K562 (cell line): ENCODE data around the gene CREB5. TPM values are rescaled to one million over a fixed set of nuclear protein-coding genes. Genes with fewer than 3 reads are reported as not detected.
A peak's percentile ranks its signal among the peaks of the same experiment; 100 is the strongest.

Source experiments
- CREB3 ChIP-seq: fragments of 450-650 bp; conservative IDR thresholded peaks from 2 replicates; pipeline ENCODE4 v1.6.1; 2016; ENCODE audit warnings: missing genetic modification characterization, low read depth, mild to moderate bottlenecking, missing compliant biosample characterization, moderate library complexity
- DDX20 ChIP-seq: fragments of 450-650 bp; IDR thresholded peaks from 2 replicates; pipeline ENCODE4 v1.6.1; 2016; ENCODE audit warnings: missing genetic modification characterization, low read depth, mild to moderate bottlenecking, missing compliant biosample characterization, moderate library complexity
- DMBX1 ChIP-seq: fragments of 250-450 bp; sonication (Bioruptor Pico); IDR thresholded peaks from 2 replicates; pipeline ENCODE4 v1.8.0; 2022; ENCODE audit warnings: inconsistent platforms, mild to moderate bottlenecking, moderate library complexity, borderline replicate concordance
- ESRRA ChIP-seq: fragments of 450-650 bp; IDR thresholded peaks from 2 replicates; pipeline ENCODE4 v1.6.1; 2014; ENCODE audit warnings: low read depth, mild to moderate bottlenecking, moderate library complexity, borderline replicate concordance
- GTF2A2 ChIP-seq: IDR thresholded peaks from 2 replicates; pipeline ENCODE4 v1.6.1; 2016; ENCODE audit warnings: mild to moderate bottlenecking, missing genetic modification characterization, missing compliant biosample characterization
- SMAD3 ChIP-seq: fragments of 450-650 bp; formaldehyde crosslinking; conservative IDR thresholded peaks from 2 replicates; pipeline ENCODE4 v1.4.0; 2020; ENCODE audit warnings: mild to moderate bottlenecking
- TSHZ1 ChIP-seq: fragments of 250-450 bp; sonication (Bioruptor Pico); IDR thresholded peaks from 2 replicates; pipeline ENCODE4 v1.4.0; 2020; ENCODE audit warnings: mild to moderate bottlenecking, moderate library complexity
- ZBTB12 ChIP-seq: fragments of 250-450 bp; sonication (Bioruptor Pico); IDR thresholded peaks from 2 replicates; pipeline ENCODE4 v1.4.0; 2020
- ZBTB17 ChIP-seq: fragments of 450-650 bp; formaldehyde crosslinking; IDR thresholded peaks from 2 replicates; pipeline ENCODE4 v1.4.0; 2020; ENCODE audit warnings: mild to moderate bottlenecking
- ZNF175 ChIP-seq: fragments of 200-800 bp; sonication (Bioruptor generic); IDR thresholded peaks from 2 replicates; pipeline ENCODE4 v1.6.1; 2016; ENCODE audit warnings: low read depth, mild to moderate bottlenecking, missing genetic modification characterization, missing compliant biosample characterization
- ZNF239 ChIP-seq: fragments of 250-450 bp; sonication (Bioruptor Pico); IDR thresholded peaks from 2 replicates; pipeline ENCODE4 v1.4.0; 2020; ENCODE audit warnings: mild to moderate bottlenecking
- ZNF395 ChIP-seq: fragments of 200-800 bp; sonication (Bioruptor generic); IDR thresholded peaks from 2 replicates; pipeline ENCODE4 v1.6.1; 2017; ENCODE audit warnings: missing genetic modification characterization, missing compliant biosample characterization
- ZNF589 ChIP-seq: fragments of 200-800 bp; sonication (Bioruptor generic); IDR thresholded peaks from 2 replicates; pipeline ENCODE4 v1.6.1; 2016; ENCODE audit warnings: low read depth, missing genetic modification characterization, missing compliant biosample characterization
- ZNF592 ChIP-seq: fragments of 450-650 bp; IDR thresholded peaks from 2 replicates; pipeline ENCODE4 v1.6.1; 2017; ENCODE audit warnings: antibody characterized with exemption, mild to moderate bottlenecking
- ZNF644 ChIP-seq: fragments of 200-800 bp; sonication (Bioruptor generic); IDR thresholded peaks from 2 replicates; pipeline ENCODE4 v1.6.1; 2016; ENCODE audit warnings: low read depth, missing genetic modification characterization, missing compliant biosample characterization
- polyA plus RNA-seq, 8 experiments: library from polyadenylated mRNA; depleted of rRNA in 4 of 8; stranded (reverse) in 5 of 8; unstranded in 3 of 8; fragments of >200 nt; fragmentation: Nextera tagmentation in 2 of 8; fragmentation: Illumina TruSeq in 1 of 8; extraction: Ambion mirVana in 2 of 8; extraction: Trizol in 1 of 8; gene quantifications; 2 replicates each; pipeline versions ENCODE4 v1.2.1 to v1.2.3, GENCODE V29; 2011 to 2014; ENCODE audit warnings: inconsistent platforms in 1 of 8, missing spikeins in 1 of 8
- total RNA-seq, 7 experiments: library from RNA; depleted of rRNA in 6 of 7; stranded (reverse); fragments of >200 nt in 6 of 7; fragmentation: Illumina TruSeq in 2 of 7; extraction: Trizol in 2 of 7; gene quantifications; 2 replicates each; pipeline versions ENCODE4 v1.2.1 to v1.2.3, GENCODE V29; 2011 to 2021; ENCODE audit warnings: low replicate concordance in 1 of 7

The CREB5 gene
- total and polyA plus RNA-seq, 9 of the 15 experiments (the other 6 are each of a cell fraction or from before 2014, with no cell fraction given), result 0.33 to 6.4 (median 1.8) TPM

- TF ChIP-seq DDX20 (peak; percentile 57; the same call in 1 of the 2 replicates), ZBTB17 (CRISPR knock-in tag) (peak; percentile 79), ZNF239 (peak; percentile 46; the same call in 1 of the 2 replicates), SMAD3 (CRISPR knock-in tag) (peak; percentile 87), CREB3 (tag) (peak; percentile 81; the same call in 1 of the 2 replicates), ZNF592 (peak; percentile 52; the same call in 1 of the 2 replicates), ZBTB12 (0 out of 2 replicates have a peak, but pooled peaks have one; percentile 28), ZNF175 (CRISPR knock-in tag) (peak; percentile 95), DMBX1 (CRISPR knock-in tag) (peak; percentile 70; the same call in 1 of the 2 replicates), ZNF589 (CRISPR knock-in tag) (peak; percentile 84), TSHZ1 (CRISPR knock-in tag) (0 out of 2 replicates have a peak, but pooled peaks have one; percentile 10), ZNF395 (CRISPR knock-in tag) (peak; percentile 93), ESRRA (peak; percentile 78), GTF2A2 (peak; percentile 88), ZNF644 (tag) (peak; percentile 87; the same call in 1 of the 2 replicates)
Observed at GRCh38 chr7:28825817-28826448, 413.6 kb downstream of the CREB5 start (continued).
